HCT116 (cell line): ENCODE measurements around the gene TJP1. TPM values are rescaled to one million over a fixed set of nuclear protein-coding genes. Genes with fewer than 3 reads are reported as not detected.

Source experiments
- ATAC-seq: fragments of 200-7000 bp; cut with Tn5 transposase; 2 replicates; pipeline ENCODE4 v1.9.1; 2020; ENCODE audit warnings: mild to moderate bottlenecking, moderate library complexity
- BruUV-seq: library from RNA; stranded (reverse); fragments of 400-500 nt; replicated peaks from 2 replicates; lab custom pipeline; 2021; lab: Mats Ljungman, UMichigan
- CTCF ChIA-PET: fragments of 300-600 bp; sonication (Branson Sonifier 250); formaldehyde crosslinking; loops from one replicate; lab custom pipeline; 2021; ENCODE audit warnings: antibody characterized with exemption; lab: Charles Lee
- POLR2A ChIA-PET: fragments of 300-600, 350-600 bp; sonication (Branson Sonifier 250); formaldehyde crosslinking; loops from one replicate; lab custom pipeline; 2021; ENCODE audit warnings: antibody characterized with exemption; lab: Charles Lee
- RAD21 ChIA-PET, 2 experiments: fragments of 300-600 bp; sonication (Branson Sonifier 250); formaldehyde crosslinking; loops; one replicate each; lab custom pipeline; 2023; ENCODE audit warnings: low total read pairs in 2 of 2; ENCODE audit not compliant: uncharacterized antibody in 2 of 2, unreplicated experiment in 2 of 2, low non-redundant PET in 1 of 2; lab: Charles Lee
- DNase-seq: peaks from one replicate; pipeline ENCODE4 v3.0.0-alpha.2; 2010; ENCODE audit warnings: low read depth, low spot score
- H2AFZ ChIP-seq: fragments of 200-600 bp; shearing (Covaris generic), sonication (generic); 2 replicates; pipeline ENCODE4 v1.6.1; 2017; ENCODE audit warnings: low read depth, mixed run types, mixed read lengths, antibody characterized with exemption, low read length; ENCODE audit not compliant: poor library complexity, severe bottlenecking
- H3K27ac ChIP-seq: 2 replicates; pipeline ENCODE4 v1.5.1; 2012; ENCODE audit warnings: low read depth, low read length
- H3K27me3 ChIP-seq: fragments of 200-600 bp; sonication (generic); 2 replicates; pipeline ENCODE4 v1.6.1; 2016; ENCODE audit warnings: mixed run types, low read length, mixed read lengths; ENCODE audit not compliant: insufficient read depth
- H3K36me3 ChIP-seq, 2 experiments: fragments of 200-500 bp in 1 of 2; fragments of 200-600 bp in 1 of 2; sonication (Bioruptor generic) in 1 of 2; sonication (generic) in 1 of 2; 2 replicates each; pipeline versions ENCODE4 v1.5.1 to v1.6.1; 2014 to 2016; ENCODE audit warnings: low read length in 2 of 2, inconsistent platforms in 1 of 2, mixed read lengths in 1 of 2, mixed run types in 1 of 2; ENCODE audit not compliant: insufficient read depth in 2 of 2, control insufficient read depth in 1 of 2
- H3K4me1 ChIP-seq, 2 experiments: fragments of 200-600 bp in 1 of 2; sonication (generic) in 1 of 2; 2 replicates each; pipeline versions ENCODE4 v1.5.1 to v1.6.1; 2012 to 2017; ENCODE audit warnings: low read length in 2 of 2, inconsistent platforms in 1 of 2, mild to moderate bottlenecking in 1 of 2, mixed read lengths in 1 of 2, mixed run types in 1 of 2, moderate library complexity in 1 of 2; ENCODE audit not compliant: insufficient read depth in 2 of 2, control insufficient read depth in 1 of 2
- H3K4me2 ChIP-seq: fragments of 200-600 bp; sonication (generic); 2 replicates; pipeline ENCODE4 v1.6.1; 2017; ENCODE audit warnings: mixed run types, low read length, mixed read lengths
- H3K4me3 ChIP-seq, 2 experiments: fragments of 200-600 bp in 1 of 2; sonication (generic) in 1 of 2; replicated peaks in 1 of 2; 2 replicates each; pipeline ENCODE4 v1.5.1; 2011 to 2016; ENCODE audit warnings: low read length in 2 of 2, control low read depth in 1 of 2, low read depth in 1 of 2, mild to moderate bottlenecking in 1 of 2, mixed read lengths in 1 of 2, mixed run types in 1 of 2
- H3K79me2 ChIP-seq: fragments of 200-600 bp; sonication (generic); 2 replicates; pipeline ENCODE4 v1.6.1; 2017; ENCODE audit warnings: mild to moderate bottlenecking, mixed run types, low read length, moderate library complexity, mixed read lengths; ENCODE audit not compliant: insufficient read depth
- H3K9ac ChIP-seq: fragments of 200-600 bp; sonication (generic); 2 replicates; pipeline ENCODE4 v1.6.1; 2016; ENCODE audit warnings: low read length, mixed read lengths
- H3K9me2 ChIP-seq: fragments of 200-600 bp; sonication (generic), shearing (Covaris generic); 2 replicates; pipeline ENCODE4 v1.6.1; 2017; ENCODE audit warnings: mixed run types, mild to moderate bottlenecking, moderate library complexity; ENCODE audit not compliant: insufficient read depth
- H3K9me3 ChIP-seq, 2 experiments: fragments of 200-500 bp in 1 of 2; fragments of 200-600 bp in 1 of 2; sonication (Bioruptor generic) in 1 of 2; sonication (generic) in 1 of 2; 2 replicates each; pipeline ENCODE4 v1.6.1; 2014 to 2017; ENCODE audit warnings: low read length in 2 of 2, mixed read lengths in 2 of 2, inconsistent platforms in 1 of 2, low read depth in 1 of 2, mild to moderate bottlenecking in 1 of 2, mixed run types in 1 of 2, moderate library complexity in 1 of 2; ENCODE audit not compliant: control insufficient read depth in 1 of 2, insufficient read depth in 1 of 2
- H4K20me1 ChIP-seq: fragments of 200-600 bp; sonication (generic), shearing (Covaris generic); 2 replicates; pipeline ENCODE4 v1.6.1; 2017; ENCODE audit warnings: mixed run types, mild to moderate bottlenecking, moderate library complexity; ENCODE audit not compliant: insufficient read depth
- CBX3 ChIP-seq: IDR thresholded peaks from 2 replicates; pipeline ENCODE4 v1.6.1; 2012; ENCODE audit warnings: low read depth
- CEBPB ChIP-seq: IDR thresholded peaks from 2 replicates; pipeline ENCODE4 v1.6.1; 2012; ENCODE audit warnings: low read depth
- EGR1 ChIP-seq: IDR thresholded peaks from 2 replicates; pipeline ENCODE4 v1.6.1; 2012; ENCODE audit warnings: low read depth
- ELF1 ChIP-seq: IDR thresholded peaks from 2 replicates; pipeline ENCODE4 v1.6.1; 2012; ENCODE audit warnings: low read depth, borderline replicate concordance
- EZH2phosphoT487 ChIP-seq: fragments of 200-600 bp; IDR thresholded peaks from 2 replicates; pipeline ENCODE4 v1.6.1; 2018; ENCODE audit warnings: antibody characterized with exemption, borderline replicate concordance
- FOSL1 ChIP-seq: IDR thresholded peaks from 2 replicates; pipeline ENCODE4 v1.6.1; 2012; ENCODE audit warnings: low read depth
- POLR2A ChIP-seq: IDR thresholded peaks from 2 replicates; pipeline ENCODE4 v1.7.0; 2011; ENCODE audit warnings: borderline replicate concordance; ENCODE audit not compliant: insufficient read depth, insufficient read length; ENCODE audit errors: extremely low read depth
- POLR2AphosphoS5 ChIP-seq: IDR thresholded peaks from 2 replicates; pipeline ENCODE4 v1.6.1; 2011; ENCODE audit warnings: mild to moderate bottlenecking, low read depth, low read length, moderate library complexity
- RAD21 ChIP-seq: IDR thresholded peaks from 2 replicates; pipeline ENCODE4 v1.6.1; 2012; ENCODE audit warnings: low read depth, mild to moderate bottlenecking
- SIN3A ChIP-seq: IDR thresholded peaks from 2 replicates; pipeline ENCODE4 v1.6.1; 2012; ENCODE audit warnings: low read depth
- SP1 ChIP-seq: IDR thresholded peaks from 2 replicates; pipeline ENCODE4 v1.6.1; 2012; ENCODE audit warnings: low read depth
- SRF ChIP-seq: IDR thresholded peaks from 2 replicates; pipeline ENCODE4 v1.6.1; 2012; ENCODE audit warnings: low read depth
- TCF7L2 ChIP-seq: IDR thresholded peaks from 2 replicates; pipeline ENCODE4 v1.7.0; 2011; ENCODE audit warnings: borderline replicate concordance, inconsistent platforms; ENCODE audit not compliant: insufficient read depth, insufficient read length; ENCODE audit errors: extremely low read depth
- YY1 ChIP-seq: IDR thresholded peaks from 2 replicates; pipeline ENCODE4 v1.6.1; 2011; ENCODE audit warnings: low read length, low read depth, moderate library complexity, mild to moderate bottlenecking; ENCODE audit not compliant: insufficient replicate concordance; ENCODE audit errors: extremely low read depth
- ZNF274 ChIP-seq: fragments of 200-500 bp; sonication (Bioruptor generic); IDR thresholded peaks from 2 replicates; pipeline ENCODE4 v1.6.1; 2014; ENCODE audit warnings: mild to moderate bottlenecking, low read depth, low read length, inconsistent platforms
- intact Hi-C: fragments of 100-400 bp; cut with micrococcal nuclease; formaldehyde crosslinking; loops from 2 replicates; pipeline ENCODE4 v1.10.0; 2022
- total RNA-seq: library from RNA; stranded (reverse); gene quantifications from one replicate; pipeline ENCODE4 v1.2.1, GENCODE V29; 2021; ENCODE audit not compliant: unreplicated experiment
- TF ChIP-seq, protein P1 (sequence below): IDR thresholded peaks from 2 replicates; pipeline ENCODE4 v1.6.1; 2012
- TF ChIP-seq, protein P2 (sequence below), 3 experiments: fragments of 200-600 bp in 1 of 3; sonication (generic) in 1 of 3; IDR thresholded peaks in 2 of 3; conservative IDR thresholded peaks in 1 of 3; 2 replicates each; pipeline ENCODE4 v1.5.1; 2012 to 2017; ENCODE audit warnings: low read depth in 2 of 3, low read length in 2 of 3, antibody characterized with exemption in 1 of 3, borderline replicate concordance in 1 of 3, control low read depth in 1 of 3, mild to moderate bottlenecking in 1 of 3, mixed read lengths in 1 of 3, mixed run types in 1 of 3, moderate library complexity in 1 of 3; ENCODE audit not compliant: insufficient read depth in 1 of 3

The TJP1 gene
- total RNA-seq, 1 experiment from 2014 or later: 83.6 TPM

DNA sequence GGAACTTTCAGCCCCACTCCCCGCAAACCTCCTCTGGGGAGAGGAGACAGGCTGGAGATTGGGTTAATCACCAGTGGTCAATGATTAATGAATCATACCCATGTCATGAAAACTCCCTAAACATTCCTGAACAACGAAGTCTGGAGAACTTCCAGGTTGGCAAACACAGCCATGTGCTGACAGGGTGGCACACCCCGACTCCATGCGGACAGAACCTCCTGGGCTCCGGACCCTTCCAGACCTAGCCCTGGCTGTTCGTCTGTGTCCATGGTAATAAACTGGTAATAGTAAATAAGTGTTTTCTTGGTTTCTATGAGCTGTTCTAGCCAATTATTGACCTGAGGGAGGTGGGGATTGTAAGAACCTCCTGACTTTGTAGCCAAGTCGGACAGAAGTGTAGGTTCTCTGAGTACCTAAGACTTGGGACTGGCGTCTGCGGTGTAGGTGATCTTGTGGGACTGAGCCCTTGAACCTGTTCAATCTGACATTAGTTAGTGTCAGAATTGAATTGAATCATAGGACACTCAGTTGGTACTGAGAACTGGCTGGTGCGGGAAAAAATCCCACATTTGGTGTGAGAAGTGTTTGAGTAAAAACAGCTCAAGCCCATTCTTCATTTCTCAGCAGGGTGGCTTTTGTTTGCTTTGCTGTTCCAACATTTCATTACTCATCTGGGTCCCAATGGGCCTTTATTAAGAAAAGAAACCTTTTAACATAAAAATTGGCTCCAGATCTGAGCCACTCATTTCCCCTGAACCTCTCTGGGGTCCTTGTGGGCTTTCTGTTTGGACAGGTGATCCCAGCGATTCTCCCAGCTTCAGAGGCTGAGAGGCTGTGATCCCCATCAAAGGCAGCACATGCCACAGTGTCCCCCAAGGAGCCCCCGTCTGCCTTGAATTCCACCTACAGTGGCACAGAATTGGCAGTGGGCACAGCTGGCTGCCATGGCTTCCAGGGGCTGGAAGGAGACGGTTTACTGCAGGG is 151.0 kb downstream of the TJP1 start:
- ChIA-PET RAD21 (no interaction called here), CTCF (interaction anchor here (0.8 kb wide), 1 partner anchor 314 kb away, joined by 3 read pairs; no protein-coding TSS in a partner anchor), POLR2A (no interaction called here)
- Histone ChIP-seq H3K4me1 (peaks cover 6 to 21% of the 10 kb centered on the region in 2 experiments; a peak in 3 of 4 replicates), H3K9me2 (no peaks in the 10 kb centered on the region), H3K4me3 (no peak overlapping the region), H3K9me3 (no peaks in the 10 kb centered on the region), H3K27ac (no peak overlapping the region), H3K4me2 (peak overlapping the region; percentile 48), H3K27me3 (no peaks in the 10 kb centered on the region), H3K36me3 (no peaks in the 10 kb centered on the region), H4K20me1 (no peaks in the 10 kb centered on the region), H3K9ac (no peak overlapping the region), H2AFZ (no peak overlapping the region), H3K79me2 (no peaks in the 10 kb centered on the region)
- no peak for DNase-seq
- ATAC-seq: peak; percentile 21; the same call in 1 of the 2 replicates
- TF ChIP-seq, protein P1, sequence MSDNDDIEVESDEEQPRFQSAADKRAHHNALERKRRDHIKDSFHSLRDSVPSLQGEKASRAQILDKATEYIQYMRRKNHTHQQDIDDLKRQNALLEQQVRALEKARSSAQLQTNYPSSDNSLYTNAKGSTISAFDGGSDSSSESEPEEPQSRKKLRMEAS: 0 out of 2 replicates have a peak, but pooled peaks have one; percentile 19
- no peak for TF ChIP-seq POLR2AphosphoS5
- no peak for TF ChIP-seq SRF
- 0 out of 2 replicates have a peak, but pooled peaks have one; percentile 11 for TF ChIP-seq FOSL1
- TF ChIP-seq RAD21: no peak
- TF ChIP-seq ZNF274: no peak
- BruUV-seq: no TSS peak
- intact Hi-C loops: no loop called here

DNA sequence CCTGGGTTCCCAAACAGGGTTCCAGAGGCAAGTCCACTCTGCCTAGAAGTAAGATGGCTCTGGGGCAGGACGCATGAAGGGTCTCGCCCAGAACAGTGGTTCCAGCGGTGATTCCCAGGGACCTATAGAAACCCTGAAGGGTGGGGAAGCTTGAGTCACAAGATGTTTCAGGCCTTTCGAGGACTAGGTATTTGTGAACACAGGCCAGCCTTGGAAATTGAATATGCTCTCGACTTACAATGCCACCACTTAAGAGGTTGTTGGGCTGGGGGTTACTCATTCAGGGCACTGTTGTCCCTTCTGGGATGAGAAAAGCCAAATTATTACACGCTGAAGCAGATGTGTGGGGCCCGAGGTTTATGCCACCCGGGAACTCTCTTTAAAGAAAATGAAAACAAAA is 152.0 kb downstream of the TJP1 start:
- H3K27ac ChIP-seq: no peak overlapping the region
- no peak overlapping the region for H3K9ac ChIP-seq
- ChIA-PET POLR2A (no interaction called here), RAD21 (no interaction called here), CTCF (no interaction called here)
- no peak overlapping the region for H2AFZ ChIP-seq
- DNase-seq: no peak
- no peak overlapping the region for H3K4me3 ChIP-seq
- no peak for ATAC-seq
- no peaks in the 10 kb centered on the region for H3K79me2 ChIP-seq
- no peaks in the 10 kb centered on the region for H3K36me3 ChIP-seq
- no peaks in the 10 kb centered on the region for H3K9me2 ChIP-seq
- intact Hi-C loops: no loop called here
- peaks cover 6 to 21% of the 10 kb centered on the region in 2 experiments; a peak in 3 of 4 replicates for H3K4me1 ChIP-seq
- no peaks in the 10 kb centered on the region for H3K9me3 ChIP-seq
- no peaks in the 10 kb centered on the region for H3K27me3 ChIP-seq
- no peaks in the 10 kb centered on the region for H4K20me1 ChIP-seq
- BruUV-seq: no TSS peak
- H3K4me2 ChIP-seq: 0 out of 2 replicates have a peak overlapping the region, but pooled peaks have one; percentile 48
- TF ChIP-seq EZH2phosphoT487 (no peak), CEBPB (no peak), SRF (no peak), CBX3 (no peak), EGR1 (no peak), SIN3A (no peak), TCF7L2 (no peak), POLR2A (no peak), RAD21 (no peak), SP1 (no peak), POLR2AphosphoS5 (no peak), YY1 (no peak), FOSL1 (no peak), ELF1 (no peak)
- TF ChIP-seq, protein P1: no peak
- TF ChIP-seq, protein P2, sequence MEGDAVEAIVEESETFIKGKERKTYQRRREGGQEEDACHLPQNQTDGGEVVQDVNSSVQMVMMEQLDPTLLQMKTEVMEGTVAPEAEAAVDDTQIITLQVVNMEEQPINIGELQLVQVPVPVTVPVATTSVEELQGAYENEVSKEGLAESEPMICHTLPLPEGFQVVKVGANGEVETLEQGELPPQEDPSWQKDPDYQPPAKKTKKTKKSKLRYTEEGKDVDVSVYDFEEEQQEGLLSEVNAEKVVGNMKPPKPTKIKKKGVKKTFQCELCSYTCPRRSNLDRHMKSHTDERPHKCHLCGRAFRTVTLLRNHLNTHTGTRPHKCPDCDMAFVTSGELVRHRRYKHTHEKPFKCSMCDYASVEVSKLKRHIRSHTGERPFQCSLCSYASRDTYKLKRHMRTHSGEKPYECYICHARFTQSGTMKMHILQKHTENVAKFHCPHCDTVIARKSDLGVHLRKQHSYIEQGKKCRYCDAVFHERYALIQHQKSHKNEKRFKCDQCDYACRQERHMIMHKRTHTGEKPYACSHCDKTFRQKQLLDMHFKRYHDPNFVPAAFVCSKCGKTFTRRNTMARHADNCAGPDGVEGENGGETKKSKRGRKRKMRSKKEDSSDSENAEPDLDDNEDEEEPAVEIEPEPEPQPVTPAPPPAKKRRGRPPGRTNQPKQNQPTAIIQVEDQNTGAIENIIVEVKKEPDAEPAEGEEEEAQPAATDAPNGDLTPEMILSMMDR (IDR thresholded peaks at IDR 0.05 in 2 of 3, conservative IDR thresholded peaks at IDR 0.05 in 1 of 3; ENCODE audit: borderline replicate concordance in 1 of 3, insufficient read depth in 1 of 3, low read depth in 2 of 3, low read length in 2 of 3): no peak
